ENCODE measurements around the gene METTL13. TPM values are rescaled to one million over a fixed set of nuclear protein-coding genes. Genes with fewer than 3 reads are reported as not detected.

METTL13 gene
- total RNA-seq, 3 donors from 2014 or later (not counting 1 experiment from before 2014, with no cell fraction given): 12.1 to 23.3 (median 18.2) TPM

- Histone ChIP-seq H3K9me3 (ENCODE audit: control insufficient read depth, insufficient read depth, low read length) (no peaks in the 10 kb centered on the region), H3K27ac (ENCODE audit: low read length) (no peak overlapping the region), H3K27me3 (ENCODE audit: control insufficient read depth, insufficient read depth, low read length) (no peaks in the 10 kb centered on the region), H3K4me1 (ENCODE audit: control insufficient read depth, insufficient read depth, low read length) (peaks cover 8% of the 10 kb centered on the region), H3K36me3 (ENCODE audit: control insufficient read depth, insufficient read depth, low read length) (peaks cover 23% of the 10 kb centered on the region), H3K4me3 (ENCODE audit: low read length) (no peak overlapping the region)
- no peak for TF ChIP-seq CTCF (IDR thresholded peaks at IDR 0.05)
- Mint-ChIP-seq H3K9me3 (no peaks in the 10 kb centered on the region), H3K27me3 (ENCODE audit: low read depth in 2 of 2) (no peaks in the 10 kb centered on the region), H3K36me3 (peaks cover 7% of the 10 kb centered on the region), H3K27ac (peak overlapping the region; percentile 96 to 100), H3K4me3 (peak overlapping the region; percentile 45), H3K4me1 (peaks cover 60 to 65% of the 10 kb centered on the region in 2 donors)
- WGBS (ENCODE audit: insufficient coverage): 86% methylated on average over 1 of the region's 2 CpGs
- intact Hi-C loops (cut with micrococcal nuclease): loop anchor here (2.0 to 5.0 kb wide), 2 partner anchors 85 to 793 kb away; partner anchors contain the start of gene SUCO
- ATAC-seq (no peak), DNase-seq (no peak)
Measured at GRCh38 chr1:171739656-171740055, 41.8 kb upstream of the METTL13 start.

- Mint-ChIP-seq H3K27ac (peak overlapping the region; percentile 96 to 100), H3K27me3 (ENCODE audit: low read depth in 2 of 2) (no peaks in the 10 kb centered on the region), H3K36me3 (peaks cover 7% of the 10 kb centered on the region), H3K4me1 (peaks cover 60 to 63% of the 10 kb centered on the region in 2 donors), H3K9me3 (no peaks in the 10 kb centered on the region), H3K4me3 (peak overlapping the region; percentile 98)
- WGBS (ENCODE audit: insufficient coverage): 96% methylated on average over 2 of the region's 2 CpGs
- DNase-seq (no peak), ATAC-seq (no peak)
- Histone ChIP-seq H3K4me1 (ENCODE audit: control insufficient read depth, insufficient read depth, low read length) (peaks cover 8% of the 10 kb centered on the region), H3K9me3 (ENCODE audit: control insufficient read depth, insufficient read depth, low read length) (no peaks in the 10 kb centered on the region), H3K27ac (ENCODE audit: low read length) (no peak overlapping the region), H3K4me3 (ENCODE audit: low read length) (no peak overlapping the region), H3K36me3 (ENCODE audit: control insufficient read depth, insufficient read depth, low read length) (peaks cover 19% of the 10 kb centered on the region), H3K27me3 (ENCODE audit: control insufficient read depth, insufficient read depth, low read length) (no peaks in the 10 kb centered on the region)
- intact Hi-C loops (cut with micrococcal nuclease): loop anchor here (2.0 to 5.0 kb wide), 2 partner anchors 86 to 792 kb away; partner anchors contain the start of gene SUCO
- no peak for TF ChIP-seq CTCF (IDR thresholded peaks at IDR 0.05)
Measured at GRCh38 chr1:171740356-171740863, 41.0 kb upstream of the METTL13 start.

- no peaks in the 10 kb centered on the region for H3K27me3 ChIP-seq (ENCODE audit: control insufficient read depth, insufficient read depth, low read length)
- intact Hi-C loops (cut with micrococcal nuclease): loop anchor here (1.0 to 5.0 kb wide), 3 partner anchors 86 to 791 kb away; partner anchors contain the start of genes PRRC2C and SUCO
- Mint-ChIP-seq H3K27me3 (ENCODE audit: low read depth in 2 of 2) (no peaks in the 10 kb centered on the region), H3K4me3 (peak overlapping the region; percentile 98), H3K9me3 (no peaks in the 10 kb centered on the region), H3K36me3 (peaks cover 7% of the 10 kb centered on the region), H3K27ac (peak overlapping the region; percentile 96 to 100), H3K4me1 (peaks cover 60 to 61% of the 10 kb centered on the region in 2 donors)
- H3K27ac ChIP-seq (ENCODE audit: low read length): peak overlapping the region; percentile 94
- WGBS (ENCODE audit: insufficient coverage): 2% methylated on average over 27 of the region's 28 CpGs
- peaks cover 15% of the 10 kb centered on the region for H3K36me3 ChIP-seq (ENCODE audit: control insufficient read depth, insufficient read depth, low read length)
- ATAC-seq (peak; percentile 28 to 51 (median 39)), DNase-seq (peak; percentile 48 to 69)
- H3K4me1 ChIP-seq (ENCODE audit: control insufficient read depth, insufficient read depth, low read length): peaks cover 8% of the 10 kb centered on the region
- no peaks in the 10 kb centered on the region for H3K9me3 ChIP-seq (ENCODE audit: control insufficient read depth, insufficient read depth, low read length)
- TF ChIP-seq CTCF (IDR thresholded peaks at IDR 0.05): peak; percentile 34
- H3K4me3 ChIP-seq (ENCODE audit: low read length): peak overlapping the region; percentile 86
Measured at GRCh38 chr1:171740987-171741871, 40.2 kb upstream of the METTL13 start.

Measured in natural killer cell (primary cell).